GM19328 (cell line): ENCODE measurements around the gene UFM1.
"Not testable (repeated sequence)": the region's sequence is repeated elsewhere in the genome, so short reads cannot be mapped to it uniquely, and the experiment has no call there.

Experiments used
- ATAC-seq: cut with Tn5 transposase; IDR thresholded peaks from one replicate; pipeline ENCODE4 v1.9.1; 2021; ENCODE audit warnings: mild to moderate bottlenecking, moderate library complexity; ENCODE audit not compliant: unreplicated experiment

The UFM1 gene

GRCh38 chr13:38349390-38350113, at the start of gene UFM1:
Gene UFM1 (plus strand): TSS chr13:38349851. CDS start chr13:38349920, 69 bp downstream.
- ATAC-seq: peak; percentile 95

- ATAC-seq: no peak
Observed at GRCh38 chr13:38301236-38301635, 48.4 kb upstream of the UFM1 start.

GRCh38 chr13:38303816-38304320, 45.8 kb upstream of the UFM1 start:
- ATAC-seq: no peak

GRCh38 chr13:38308736-38309135, 40.9 kb upstream of the UFM1 start:
- ATAC-seq: no peak

GRCh38 chr13:38309397-38309796, 40.3 kb upstream of the UFM1 start:
- ATAC-seq: no peak

- ATAC-seq: not testable (repeated sequence)
Observed at GRCh38 chr13:38311175-38311574, 38.5 kb upstream of the UFM1 start.

GRCh38 chr13:38316129-38316528, 33.5 kb upstream of the UFM1 start:
- no peak for ATAC-seq

- no peak for ATAC-seq
Observed at GRCh38 chr13:38321654-38322053, 28.0 kb upstream of the UFM1 start.

- ATAC-seq: no peak
Observed at GRCh38 chr13:38325426-38325825, 24.2 kb upstream of the UFM1 start.

GRCh38 chr13:38328699-38329098, 21.0 kb upstream of the UFM1 start:
- no peak for ATAC-seq

GRCh38 chr13:38334845-38335244, 14.8 kb upstream of the UFM1 start:
- ATAC-seq: no peak

GRCh38 chr13:38338089-38338488, 11.6 kb upstream of the UFM1 start:
- ATAC-seq: no peak

- ATAC-seq: no peak
Observed at GRCh38 chr13:38340624-38341023, 9.0 kb upstream of the UFM1 start.

- no peak for ATAC-seq
Observed at GRCh38 chr13:38341149-38341692, 8.4 kb upstream of the UFM1 start.

- no peak for ATAC-seq
Observed at GRCh38 chr13:38346764-38347163, 2.9 kb upstream of the UFM1 start.

GRCh38 chr13:38348861-38349389, 726 bp upstream of the UFM1 start:
- peak; percentile 15 for ATAC-seq

GRCh38 chr13:38350114-38350617, 515 bp downstream of the UFM1 start:
- peak; percentile 24 for ATAC-seq

GRCh38 chr13:38355595-38356119, 6.0 kb downstream of the UFM1 start:
- no peak for ATAC-seq

GRCh38 chr13:38358684-38359083, 9.0 kb downstream of the UFM1 start:
- ATAC-seq: no peak

GRCh38 chr13:38361542-38362262, 12.1 kb downstream of the UFM1 start:
- ATAC-seq: no peak

GRCh38 chr13:38363219-38363618, 13.6 kb downstream of the UFM1 start:
- ATAC-seq: no peak
